IMR-90 (cell line): ENCODE data around the gene PMS1. TPM values are rescaled to one million over a fixed set of nuclear protein-coding genes. Genes with fewer than 3 reads are reported as not detected.

Source experiments
- ATAC-seq: fragments of 200-7000 bp; cut with Tn5 transposase; 2 replicates; pipeline ENCODE4 v1.9.1; 2020; ENCODE audit warnings: low read depth, mild to moderate bottlenecking, moderate library complexity
- BruUV-seq: library from RNA; stranded (reverse); fragments of 400-500 nt; replicated peaks from 2 replicates; lab custom pipeline; 2021; lab: Mats Ljungman, UMichigan
- CTCF ChIA-PET: fragments of 300-600 bp; formaldehyde crosslinking; extraction: SDS; loops from one replicate; lab custom pipeline; 2021; ENCODE audit warnings: antibody characterized with exemption; lab: Yijun Ruan, JAX
- POLR2A ChIA-PET: fragments of 300-600 bp; sonication (Branson Sonifier 250); formaldehyde crosslinking; loops from one replicate; lab custom pipeline; 2022; ENCODE audit warnings: antibody characterized with exemption; ENCODE audit not compliant: unreplicated experiment; lab: Charles Lee
- DNase-seq: peaks from one replicate; pipeline ENCODE4 v3.0.0; 2013
- H2AFZ ChIP-seq: replicated peaks from 2 replicates; pipeline ENCODE3; 2013; ENCODE audit warnings: low read length, mild to moderate bottlenecking; ENCODE audit not compliant: poor library complexity
- H2AK5ac ChIP-seq: 2 replicates; pipeline ENCODE4 v1.6.1; 2013; ENCODE audit warnings: low read depth, low read length, inconsistent platforms
- H2AK9ac ChIP-seq: replicated peaks from 2 replicates; pipeline ENCODE3; 2013; ENCODE audit warnings: mild to moderate bottlenecking, low read depth, low read length, moderate library complexity; ENCODE audit not compliant: poor library complexity
- H2BK120ac ChIP-seq: 2 replicates; pipeline ENCODE4 v1.6.1; 2013; ENCODE audit warnings: low read depth, low read length, inconsistent platforms
- H2BK15ac ChIP-seq: 3 replicates; pipeline ENCODE4 v1.6.1; 2013; ENCODE audit warnings: low read depth, low read length, inconsistent platforms
- H2BK20ac ChIP-seq: 2 replicates; pipeline ENCODE4 v1.6.1; 2013; ENCODE audit warnings: low read depth, mild to moderate bottlenecking, inconsistent platforms, low read length, moderate library complexity
- H2BK5ac ChIP-seq: 2 replicates; pipeline ENCODE4 v1.6.1; 2013; ENCODE audit warnings: mild to moderate bottlenecking, low read depth, low read length, inconsistent platforms; ENCODE audit not compliant: poor library complexity, severe bottlenecking
- H3K14ac ChIP-seq: replicated peaks from 2 replicates; pipeline ENCODE4 v1.6.1; 2013; ENCODE audit warnings: low read depth, low read length, inconsistent platforms
- H3K18ac ChIP-seq: 2 replicates; pipeline ENCODE4 v1.6.1; 2013; ENCODE audit warnings: low read depth, low read length, control low read depth
- H3K23ac ChIP-seq: 2 replicates; pipeline ENCODE4 v1.6.1; 2013; ENCODE audit warnings: low read depth, low read length, inconsistent platforms
- H3K27ac ChIP-seq: 2 replicates; pipeline ENCODE4 v1.5.1; 2013; ENCODE audit warnings: mild to moderate bottlenecking, control low read depth, low read length; ENCODE audit not compliant: insufficient read depth
- H3K27me3 ChIP-seq: 2 replicates; pipeline ENCODE4 v1.6.1; 2013; ENCODE audit warnings: low read length; ENCODE audit not compliant: control insufficient read depth, insufficient read depth
- H3K36me3 ChIP-seq: 2 replicates; pipeline ENCODE4 v1.6.1; 2013; ENCODE audit warnings: low read length, mixed read lengths; ENCODE audit not compliant: control insufficient read depth, insufficient read depth
- H3K4ac ChIP-seq: 2 replicates; pipeline ENCODE4 v1.6.1; 2013; ENCODE audit warnings: low read depth, low read length, inconsistent platforms
- H3K4me1 ChIP-seq: 2 replicates; pipeline ENCODE4 v1.6.1; 2013; ENCODE audit warnings: low read length, mixed read lengths; ENCODE audit not compliant: control insufficient read depth, insufficient read depth
- H3K4me2 ChIP-seq: 2 replicates; pipeline ENCODE4 v1.6.1; 2013; ENCODE audit warnings: low read depth, mild to moderate bottlenecking, control low read depth, low read length, moderate library complexity
- H3K4me3 ChIP-seq: 2 replicates; pipeline ENCODE4 v1.5.1; 2013; ENCODE audit warnings: low read depth, mild to moderate bottlenecking, control low read depth, low read length, moderate library complexity; ENCODE audit not compliant: insufficient read depth
- H3K56ac ChIP-seq: 2 replicates; pipeline ENCODE4 v1.6.1; 2013; ENCODE audit warnings: low read length, inconsistent platforms; ENCODE audit not compliant: insufficient read depth; ENCODE audit errors: extremely low read depth
- H3K79me1 ChIP-seq, 2 experiments: 2 replicates each; pipeline ENCODE4 v1.6.1; 2013; ENCODE audit warnings: low read length in 2 of 2, inconsistent platforms in 1 of 2, low read depth in 1 of 2
- H3K9ac ChIP-seq: 2 replicates; pipeline ENCODE4 v1.6.1; 2013; ENCODE audit warnings: low read depth, low read length, control low read depth
- H3K9me1 ChIP-seq: 2 replicates; pipeline ENCODE4 v1.6.1; 2013; ENCODE audit warnings: low read length, inconsistent platforms; ENCODE audit not compliant: insufficient read depth
- H3K9me3 ChIP-seq: 2 replicates; pipeline ENCODE4 v1.6.1; 2013; ENCODE audit warnings: low read length; ENCODE audit not compliant: control insufficient read depth, insufficient read depth
- H4K20me1 ChIP-seq: 2 replicates; pipeline ENCODE4 v1.6.1; 2013; ENCODE audit warnings: low read length, inconsistent platforms; ENCODE audit not compliant: insufficient read depth
- H4K5ac ChIP-seq: 2 replicates; pipeline ENCODE4 v1.6.1; 2013; ENCODE audit warnings: mild to moderate bottlenecking, low read depth, low read length, control low read depth
- H4K8ac ChIP-seq, 2 experiments: 2 replicates each; pipeline ENCODE4 v1.6.1; 2013; ENCODE audit warnings: low read depth in 2 of 2, low read length in 2 of 2, control low read depth in 1 of 2, inconsistent platforms in 1 of 2
- H4K91ac ChIP-seq: 2 replicates; pipeline ENCODE4 v1.6.1; 2013; ENCODE audit warnings: low read depth, low read length, inconsistent platforms; ENCODE audit not compliant: insufficient read depth
- CTCF ChIP-seq: conservative IDR thresholded peaks from 2 replicates; pipeline ENCODE4 v1.5.1; 2012; ENCODE audit warnings: mild to moderate bottlenecking, low read depth, low read length, improper control_type of control experiment
- FOS ChIP-seq: fragments of 150-350 bp; IDR thresholded peaks from 2 replicates; pipeline ENCODE4 v1.6.1; 2016; ENCODE audit warnings: low read depth, low read length
- MXI1 ChIP-seq: IDR thresholded peaks from 2 replicates; pipeline ENCODE4 v1.6.1; 2012; ENCODE audit warnings: low read depth, mild to moderate bottlenecking, low read length, moderate library complexity, borderline replicate concordance
- RAD21 ChIP-seq: IDR thresholded peaks from 2 replicates; pipeline ENCODE4 v1.6.1; 2012; ENCODE audit warnings: low read length, improper control_type of control experiment
- SMC3 ChIP-seq: fragments of 150-350 bp; IDR thresholded peaks from 2 replicates; pipeline ENCODE4 v1.6.1; 2016; ENCODE audit warnings: low read depth, mild to moderate bottlenecking, antibody characterized with exemption, low read length, moderate library complexity
- WGBS, 2 experiments: methylation state at CpG; one replicate each; pipeline versions ENCODE4 v1.1.5 to v1.1.7; 2013; ENCODE audit warnings: missing lambda C conversion rate in 2 of 2; ENCODE audit not compliant: insufficient read length in 1 of 2; ENCODE audit errors: extremely low coverage in 2 of 2; 5-methylcytosine and 5-hydroxymethylcytosine counted together
- dilution Hi-C: fragments of 300-500 bp; cut with HindIII; formaldehyde crosslinking; loops from one replicate; pipeline ENCODE4 v1.14.3; 2018; ENCODE audit warnings: low sequenced_read_pairs; ENCODE audit not compliant: unreplicated experiment
- in situ Hi-C: fragments of 300-500 bp; cut with MboI; formaldehyde crosslinking; loops from 3 replicates; pipeline ENCODE4 v1.14.3; 2019; ENCODE audit warnings: low sequenced_read_pairs, inconsistent platforms, mixed read lengths
- intact Hi-C: fragments of 100-400 bp; cut with micrococcal nuclease; formaldehyde crosslinking; loops from 2 replicates; pipeline ENCODE4 v1.10.0; 2022
- polyA plus RNA-seq, 3 experiments: library from polyadenylated mRNA; depleted of rRNA; stranded (reverse); fragments of >200 nt; gene quantifications; 2 replicates each; pipeline ENCODE4 v1.2.3, GENCODE V29; 2012; ENCODE audit warnings: low replicate concordance in 1 of 3
- total RNA-seq: library from RNA; depleted of rRNA; stranded (reverse); fragments of >200 nt; gene quantifications from 2 replicates; pipeline ENCODE4 v1.2.3, GENCODE V29; 2012

Gene PMS1
- total and polyA plus RNA-seq, 2 of the 4 experiments (the other 2 are of a cell fraction): 8.1 to 10.6 TPM

- peak; percentile 96 for TF ChIP-seq MXI1
Measured at GRCh38 chr2:189783927-189784867, at the start of gene PMS1, which contains the start of gene ORMDL1 (continued).

- peak; percentile 49 for TF ChIP-seq RAD21
- no peak for TF ChIP-seq FOS
- TF ChIP-seq MXI1: no peak
- peak; percentile 61 for TF ChIP-seq CTCF
- peak; percentile 66 for TF ChIP-seq SMC3
- no peak overlapping the region for H2AFZ ChIP-seq
- H3K27ac ChIP-seq: no peak overlapping the region
- no peak overlapping the region for H3K18ac ChIP-seq
- no CpG with 5 or more reads among the region's 10 CpGs for WGBS, 2 experiments
- H2BK20ac ChIP-seq: no peak overlapping the region
- no peaks in the 10 kb centered on the region for H3K9me3 ChIP-seq
- no peak overlapping the region for H3K4me2 ChIP-seq
- dilution Hi-C loops (no loop called here), intact Hi-C loops (loop anchor here (1.0 kb wide), 1 partner anchor 319 kb away; no protein-coding TSS in a partner anchor), in situ Hi-C loops (no loop called here)
- no peak overlapping the region for H3K9ac ChIP-seq
- peak; percentile 25 for DNase-seq
- H3K4ac ChIP-seq: no peak overlapping the region
- H4K91ac ChIP-seq: no peak overlapping the region
- no peaks in the 10 kb centered on the region for H4K20me1 ChIP-seq
- H2BK120ac ChIP-seq: no peak overlapping the region
- H2AK9ac ChIP-seq: no peak overlapping the region
- no peak overlapping the region for H4K8ac ChIP-seq
- H2BK5ac ChIP-seq: no peak overlapping the region
- peak; percentile 80 for ATAC-seq
- no peaks in the 10 kb centered on the region for H3K4me1 ChIP-seq
- no peak overlapping the region for H3K23ac ChIP-seq
- no peaks in the 10 kb centered on the region for H3K9me1 ChIP-seq
- no peak overlapping the region for H3K56ac ChIP-seq
- POLR2A ChIA-PET: no interaction called here
- CTCF ChIA-PET: interaction anchor here (0.9 to 2.0 kb wide), 3 partner anchors 12 to 55 kb away, joined by 3 to 6 read pairs (median 3); partner anchors contain the start of gene OSGEPL1
- no peak overlapping the region for H2AK5ac ChIP-seq
- no peaks in the 10 kb centered on the region for H3K79me1 ChIP-seq
- H4K5ac ChIP-seq: no peak overlapping the region
- no TSS peak for BruUV-seq
- no peak overlapping the region for H2BK15ac ChIP-seq
- no peak overlapping the region for H3K4me3 ChIP-seq
- H3K27me3 ChIP-seq: no peaks in the 10 kb centered on the region
- H3K36me3 ChIP-seq: peaks cover 5% of the 10 kb centered on the region
- no peak overlapping the region for H3K14ac ChIP-seq
Measured at GRCh38 chr2:189751080-189751658, 33.1 kb upstream of the PMS1 start.
